Stimulated activated CD4-positive, alpha-beta T cell treated with anti-CD3 and anti-CD28 coated beads, Interleukin-4, amount 100 ng/mL, for 24 hours (primary cell): ENCODE data around the gene PDE8A.
"Not testable (repeated sequence)": the region's sequence is repeated elsewhere in the genome, so short reads cannot be mapped to it uniquely, and the experiment has no call there.

Experiments used
- DNase-seq: peaks from one replicate; pipeline ENCODE4 v3.0.0-alpha.2; 2020

The PDE8A gene

DNA sequence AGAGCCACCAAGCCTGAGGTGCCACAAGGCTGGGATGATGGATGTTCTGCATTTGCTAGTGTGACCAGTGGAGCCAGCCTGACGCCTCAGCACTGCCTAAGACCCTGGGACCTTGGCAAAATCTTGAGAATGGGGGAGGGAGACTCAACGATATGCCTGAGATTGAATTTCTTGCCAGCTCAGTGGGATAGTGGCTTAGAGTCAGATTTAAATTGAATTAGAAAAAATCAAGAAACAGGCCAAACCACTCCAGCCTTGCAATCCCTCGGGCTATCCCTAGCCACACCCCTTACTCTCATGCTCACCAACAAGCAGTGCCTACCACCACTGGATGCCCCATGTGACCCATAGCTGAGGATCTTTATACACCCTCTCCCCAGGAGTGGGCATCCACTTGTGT lies 18.7 kb upstream of the PDE8A start:
- no peak for DNase-seq

DNA sequence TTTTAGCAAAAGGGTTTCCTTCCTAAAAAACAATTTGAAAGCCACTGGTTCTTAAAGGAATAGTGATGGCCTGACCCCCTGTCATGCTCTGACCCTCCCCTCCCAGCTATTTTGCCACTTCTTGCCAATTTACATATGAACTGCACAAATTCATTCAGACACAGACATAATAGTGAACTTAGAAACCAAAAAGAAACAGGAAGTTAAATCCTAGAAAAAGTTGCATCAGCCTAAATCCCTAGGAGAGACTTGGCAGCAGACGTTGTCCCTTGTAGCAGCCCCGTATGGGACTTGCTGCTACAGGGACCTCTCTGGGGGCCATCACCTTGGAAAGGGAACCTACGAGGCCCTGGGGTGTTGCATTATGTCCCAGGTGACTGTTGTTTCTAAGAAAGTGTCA lies 14.3 kb upstream of the PDE8A start:
- DNase-seq: no peak

DNA sequence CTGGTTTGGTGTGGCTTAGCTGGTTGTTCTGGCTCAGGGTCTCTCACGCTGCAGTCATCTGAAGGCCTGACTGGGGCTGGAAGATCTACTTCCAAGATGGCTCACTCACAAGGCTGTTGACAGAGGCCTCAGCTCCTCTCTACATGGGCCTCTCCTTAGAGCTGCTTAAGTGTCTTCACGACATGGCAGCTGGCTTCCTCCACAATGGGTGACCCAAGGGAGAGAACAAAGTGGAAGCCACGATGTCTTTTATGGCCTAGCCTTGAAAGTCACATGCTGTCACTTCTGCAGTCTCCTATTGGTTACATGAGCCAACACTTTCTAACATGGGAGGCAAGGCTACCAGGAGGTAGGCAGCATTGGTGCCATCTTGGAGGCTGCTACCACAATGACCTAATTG lies 13.4 kb upstream of the PDE8A start:
- DNase-seq: no peak

DNA sequence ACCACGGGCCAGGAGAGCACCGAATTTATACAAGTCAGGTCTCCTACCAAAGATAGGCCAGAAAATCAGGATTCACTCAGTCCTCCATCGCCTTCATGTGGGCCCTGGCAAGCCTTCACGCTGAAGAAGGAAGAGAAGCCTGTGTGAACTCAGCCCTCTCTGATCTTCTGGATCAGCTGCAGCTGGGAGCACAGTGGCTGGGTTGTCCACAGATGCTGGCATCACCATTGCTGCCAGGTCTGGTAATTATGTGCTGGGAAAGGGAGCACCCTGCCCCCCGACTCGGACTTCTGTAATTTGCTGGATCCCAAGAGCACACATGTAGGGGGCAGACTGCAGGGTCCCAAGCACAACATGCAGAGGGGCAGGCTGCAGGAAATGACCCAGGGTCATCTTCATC lies 12.4 kb upstream of the PDE8A start:
- DNase-seq: no peak

DNA sequence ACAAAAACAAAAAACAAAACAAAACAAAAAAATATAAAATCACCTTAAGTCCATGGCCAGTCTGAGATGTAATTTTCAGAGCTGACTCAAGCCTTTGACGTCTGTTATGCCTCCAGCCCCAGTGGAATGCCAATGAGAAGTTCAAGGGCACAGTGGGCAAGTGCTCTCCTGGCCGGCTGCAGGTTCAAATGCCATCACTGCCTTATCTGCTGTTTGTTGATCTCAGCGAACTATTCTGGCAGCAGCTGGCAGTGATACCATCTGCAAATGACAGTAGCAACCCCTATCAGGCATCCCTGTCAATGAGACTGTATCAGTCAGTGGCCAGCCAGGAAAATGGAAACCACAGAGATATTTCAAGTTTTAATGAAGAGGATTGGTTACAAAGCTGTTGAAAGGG lies 10.8 kb upstream of the PDE8A start:
- DNase-seq: no peak

DNA sequence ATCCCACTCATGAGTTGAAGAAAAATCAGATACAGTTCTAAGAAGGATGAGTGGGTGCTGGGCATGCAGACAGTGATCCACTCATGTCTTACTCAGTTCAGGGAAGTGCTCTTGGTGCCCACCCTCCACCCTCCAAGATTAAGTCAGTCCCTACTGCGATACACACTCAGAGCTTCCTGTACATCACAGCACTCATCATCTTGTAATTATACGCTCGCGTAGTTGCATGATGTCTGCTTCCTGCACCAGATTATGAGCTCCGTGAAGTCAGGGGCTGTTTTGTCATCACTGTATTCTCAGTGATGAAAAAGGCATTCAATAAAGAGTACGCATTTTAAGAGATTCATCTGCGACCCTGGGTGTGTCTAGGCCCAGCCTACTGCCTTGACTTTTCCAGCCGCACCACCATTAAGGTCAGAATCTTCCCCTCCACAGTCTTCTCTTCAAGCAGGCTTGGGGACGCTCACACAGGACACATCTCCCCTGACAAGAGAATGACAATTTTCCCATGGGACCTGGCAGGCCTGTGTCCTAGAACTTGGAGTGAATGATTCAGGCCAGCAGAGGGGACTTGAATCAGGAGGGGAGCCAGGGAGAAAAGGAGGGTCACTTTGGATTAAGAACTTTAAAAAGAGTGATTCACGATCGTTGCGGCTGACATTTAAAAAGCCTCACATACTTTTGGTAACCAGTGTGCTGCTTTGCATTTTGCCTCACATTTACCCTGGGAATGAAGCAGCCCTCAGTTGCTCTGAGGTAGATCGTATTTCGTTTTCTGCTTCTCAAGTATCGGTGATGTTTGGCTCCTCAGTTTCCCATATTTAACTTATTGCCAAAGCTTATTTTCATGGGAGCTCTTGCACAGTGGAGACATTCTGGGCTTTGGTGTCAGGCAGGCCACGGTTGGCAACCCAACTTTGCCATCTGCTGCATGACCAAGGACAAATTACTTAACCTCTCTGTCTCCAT lies 7.9 kb upstream of the PDE8A start:
- no peak for DNase-seq

DNA sequence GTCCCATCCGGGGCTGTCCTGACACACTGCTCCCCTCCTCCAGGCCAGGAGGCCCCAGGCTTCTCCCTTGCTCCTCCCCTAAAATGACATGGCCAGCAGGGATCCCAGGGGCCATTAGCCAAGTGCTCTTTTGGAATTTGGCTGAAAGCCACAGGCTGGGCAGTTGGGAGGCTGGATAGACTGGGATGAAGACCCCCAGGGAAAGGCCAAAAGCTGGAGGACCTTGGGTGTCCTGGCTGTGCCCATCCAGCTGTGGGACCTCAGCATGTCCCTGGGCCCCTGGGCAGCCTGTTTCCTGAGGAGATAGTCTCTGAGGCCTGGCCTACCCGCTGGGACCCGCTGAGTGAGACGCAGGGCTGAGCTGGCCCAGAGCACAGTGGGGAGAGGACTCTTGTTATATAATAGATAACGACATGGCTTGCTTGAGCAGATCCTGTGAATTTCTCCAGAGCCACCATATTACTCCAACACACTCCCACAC lies 5.7 kb upstream of the PDE8A start:
- DNase-seq: no peak

DNA sequence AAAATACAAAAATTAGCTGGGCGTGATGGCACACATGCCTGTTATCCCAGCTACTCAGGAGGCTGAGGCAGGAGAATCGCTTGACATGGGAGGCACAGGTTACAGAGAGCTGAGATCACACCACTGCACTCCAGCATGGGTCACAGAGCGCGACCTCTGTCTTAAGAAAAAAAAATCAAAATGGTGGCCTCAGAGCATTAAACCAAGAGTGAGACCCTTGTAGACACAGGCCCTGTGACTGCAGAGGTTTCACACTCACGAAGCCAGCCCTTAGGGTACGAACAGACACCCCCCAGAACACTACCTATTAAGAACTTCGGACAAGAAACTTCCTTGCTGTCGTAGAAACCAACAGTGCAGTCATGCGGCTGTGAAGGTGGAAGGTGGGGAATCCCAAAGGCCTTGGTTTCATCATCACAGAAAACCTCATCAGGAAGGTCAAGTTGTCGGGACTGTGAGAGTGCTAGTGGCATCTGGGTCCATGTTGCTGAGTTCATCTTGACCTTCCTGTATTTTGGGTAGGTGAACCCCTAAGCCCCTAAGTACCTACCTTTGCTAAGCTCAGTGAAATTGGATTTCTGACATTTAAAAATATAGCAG lies 4.8 kb upstream of the PDE8A start:
- no peak for DNase-seq

DNA sequence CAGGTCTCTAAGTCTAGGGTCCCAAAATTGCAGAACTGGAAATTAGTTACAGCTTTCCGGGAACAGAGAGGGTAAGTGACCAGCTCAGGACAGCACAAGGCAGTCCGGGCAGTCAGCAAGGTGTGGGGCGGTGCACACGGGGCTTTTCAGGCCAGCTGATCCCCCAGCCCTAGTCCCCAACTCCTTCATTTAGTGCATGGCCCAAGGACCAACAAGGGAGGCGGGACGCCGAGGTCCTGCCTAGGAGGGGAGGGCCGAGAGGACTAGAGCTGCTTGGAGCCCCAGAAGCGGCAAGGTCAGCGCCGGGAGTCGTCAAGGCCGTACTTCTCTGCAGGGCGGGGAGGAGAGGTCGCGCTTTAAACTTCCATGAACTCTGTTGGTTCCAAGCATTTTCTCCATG lies 2.0 kb upstream of the PDE8A start:
- DNase-seq: no peak

DNA sequence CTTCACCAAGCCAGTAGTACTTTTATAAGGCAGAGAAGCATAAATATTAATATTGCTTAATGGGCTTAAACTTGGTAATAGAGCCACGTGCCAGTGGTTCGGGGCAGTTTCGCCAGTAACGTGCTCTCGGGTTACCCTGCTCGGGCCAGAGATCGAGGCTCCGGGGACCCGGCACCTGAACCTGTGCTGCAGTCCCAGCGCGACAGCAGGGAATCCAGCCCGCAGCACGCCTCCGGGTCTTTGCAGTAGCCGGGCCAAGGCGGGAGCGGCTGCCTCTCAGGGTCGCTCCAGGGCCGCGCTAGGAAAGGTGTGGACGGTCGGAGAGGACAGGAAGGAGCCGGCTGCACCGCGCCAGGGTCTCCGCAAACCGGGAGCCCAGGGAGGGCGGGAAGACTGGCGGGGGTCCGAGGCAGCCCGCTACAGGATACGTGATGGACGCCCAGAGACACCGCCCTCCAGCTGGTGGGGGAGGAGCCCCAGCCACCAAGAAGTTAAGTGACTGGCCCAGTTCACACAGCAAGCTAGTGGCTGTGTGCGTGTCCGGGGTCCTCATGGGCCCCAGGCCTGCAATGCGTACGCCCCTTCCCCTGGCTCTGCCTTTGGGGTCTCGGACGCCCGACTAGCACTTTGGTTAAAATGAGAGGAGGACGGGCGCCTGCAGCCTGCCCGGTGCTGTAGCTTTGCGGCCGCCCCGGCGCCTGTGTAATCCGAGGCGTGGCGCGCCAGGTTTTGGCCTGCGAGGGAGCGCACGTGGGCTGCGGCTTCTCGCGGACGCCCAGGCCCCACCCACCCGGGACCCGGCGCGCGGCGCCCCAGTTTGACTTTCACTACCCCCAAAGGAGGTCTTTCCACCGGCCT lies 1.2 kb upstream of the PDE8A start:
- peak; percentile 85 for DNase-seq

DNA sequence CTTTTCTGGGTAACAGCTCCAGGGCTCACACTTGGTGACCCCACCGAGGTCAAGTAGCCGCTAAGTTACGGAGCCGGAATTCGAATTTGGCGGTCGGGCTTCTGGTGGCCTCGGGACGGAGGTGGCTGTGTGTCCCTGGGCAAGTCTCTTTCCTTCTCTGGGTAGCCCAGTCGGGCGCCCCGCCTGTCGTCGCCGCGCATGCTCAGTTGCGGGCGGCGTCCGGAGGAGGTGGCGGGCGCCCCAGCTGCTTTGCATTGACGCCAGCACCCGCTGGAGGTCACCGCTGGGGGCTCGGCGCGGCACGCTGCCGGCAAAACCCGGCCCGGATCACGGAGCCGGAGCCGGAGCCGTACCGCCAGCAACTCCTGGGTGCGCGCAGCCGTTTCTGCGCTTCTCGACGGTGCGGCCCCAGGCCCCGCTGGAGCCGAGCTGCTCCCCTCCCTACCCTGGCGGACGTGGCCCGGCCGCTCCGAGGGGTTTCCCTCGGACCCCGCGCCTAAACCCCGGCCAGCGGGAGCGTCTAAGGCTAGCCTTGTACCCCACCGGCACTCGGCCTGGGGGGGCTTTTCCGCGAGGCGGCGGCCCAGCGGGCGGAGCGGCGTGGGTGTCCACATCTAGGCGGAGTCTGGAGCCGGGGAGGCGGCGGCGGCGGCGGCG lies 474 bp upstream of the PDE8A start:
- DNase-seq: peak; percentile 95

DNA sequence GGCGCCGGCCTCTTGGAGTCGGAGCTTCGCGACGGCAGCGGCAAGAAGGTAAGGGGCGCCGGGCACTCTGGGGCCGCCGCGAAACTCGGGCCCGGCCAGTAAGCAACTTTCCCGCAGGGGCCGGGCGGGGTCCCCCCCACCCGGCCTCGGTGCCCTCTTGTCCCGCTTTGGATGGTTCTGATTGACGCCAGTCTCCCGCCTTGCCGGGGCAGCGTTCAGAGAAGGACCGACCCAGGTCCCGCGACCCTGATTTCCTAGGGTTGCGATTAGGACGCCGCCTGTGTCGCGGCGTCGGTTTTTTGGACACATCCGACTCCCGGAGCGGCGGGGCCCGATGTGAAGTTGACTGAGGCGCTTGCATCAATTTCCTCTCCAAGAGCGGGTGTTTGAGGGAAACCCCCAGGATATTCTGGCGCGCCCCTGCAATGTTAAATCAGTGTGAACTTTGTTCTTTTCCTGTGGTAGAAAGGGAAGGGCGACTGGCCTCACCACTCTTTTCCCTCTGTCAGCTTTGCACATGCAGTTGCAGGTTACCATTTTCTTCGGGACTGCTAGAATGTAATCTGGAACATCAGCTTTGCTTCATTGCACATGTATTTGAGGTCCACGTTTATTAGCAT lies 755 bp downstream of the PDE8A start:
- DNase-seq: peak; percentile 57

DNA sequence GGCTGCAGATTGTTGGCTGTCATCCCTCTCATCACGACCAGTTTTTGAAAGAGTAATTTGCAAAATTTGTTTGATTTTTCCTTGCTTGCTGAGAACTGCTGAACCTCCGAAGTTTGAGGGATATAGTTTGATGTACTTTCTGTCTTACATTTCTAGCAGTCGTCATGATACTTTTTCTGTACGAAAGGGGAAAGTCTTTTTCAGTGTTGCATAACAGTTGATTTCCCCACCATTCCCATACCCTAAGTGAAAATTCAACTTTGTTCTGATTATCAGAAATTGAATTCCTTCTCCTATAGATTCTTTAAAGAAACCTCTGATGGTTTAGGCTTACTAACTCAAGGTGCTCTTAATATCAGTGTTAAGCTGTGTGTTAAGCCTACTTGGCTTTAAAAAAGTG lies 1.6 kb downstream of the PDE8A start:
- DNase-seq: no peak

DNA sequence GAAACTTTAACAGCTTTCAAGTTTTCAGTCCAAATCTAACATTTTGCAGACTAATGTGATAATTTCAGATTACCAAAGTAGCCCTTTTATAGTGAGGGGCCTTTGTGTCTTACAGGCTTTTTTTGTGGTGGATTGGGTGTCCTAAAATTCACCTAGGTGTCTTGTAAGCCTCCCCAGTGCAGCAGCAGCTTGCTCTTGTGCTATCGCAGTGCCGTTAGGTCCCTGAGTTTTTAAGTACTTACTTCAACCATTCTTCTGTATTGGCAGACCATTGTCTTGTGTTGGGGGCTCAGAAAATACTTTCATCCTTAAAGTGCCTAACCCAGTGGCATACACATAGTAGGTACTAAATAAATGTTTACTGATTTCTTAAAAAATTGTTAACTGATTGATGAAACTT lies 2.1 kb downstream of the PDE8A start:
- DNase-seq: no peak

DNA sequence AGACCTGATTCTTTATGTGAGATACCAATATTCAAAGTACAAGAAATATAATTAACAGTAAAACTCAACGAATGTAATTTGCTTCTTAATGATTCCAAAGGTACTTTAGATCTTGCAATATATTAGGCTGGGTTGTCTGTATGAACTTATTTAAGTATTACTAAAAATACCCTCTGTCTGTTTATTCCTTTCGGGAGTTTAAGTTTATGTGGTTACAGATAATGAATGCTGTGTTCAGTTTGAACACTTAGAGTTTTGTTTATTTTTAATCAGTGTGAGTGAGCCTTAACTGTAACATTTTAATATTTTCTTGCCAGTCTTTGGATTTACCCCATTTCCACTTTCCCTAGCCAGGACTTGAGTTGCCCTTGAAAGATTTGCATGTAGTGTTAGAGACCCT lies 3.5 kb downstream of the PDE8A start:
- no peak for DNase-seq

DNA sequence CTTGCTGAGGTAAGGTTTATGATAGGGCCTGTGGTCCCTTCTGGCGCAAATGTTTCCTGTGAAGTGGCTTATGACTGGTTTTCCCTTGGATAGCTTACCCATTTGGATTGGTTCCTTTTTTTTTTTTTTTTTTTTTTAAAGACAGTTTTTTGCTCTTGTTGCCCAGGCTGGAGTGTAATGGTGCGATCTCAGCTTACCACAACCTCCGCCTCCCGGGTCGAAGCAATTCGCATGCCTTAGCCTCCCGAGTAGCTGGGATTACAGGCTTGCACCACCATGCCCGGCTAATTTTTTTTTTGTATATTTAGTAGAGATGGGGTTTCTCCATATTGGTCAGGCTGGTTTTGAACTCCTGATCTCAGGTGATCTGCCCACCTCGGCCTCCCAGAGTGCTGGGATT lies 5.7 kb downstream of the PDE8A start:
- not testable (repeated sequence) for DNase-seq

DNA sequence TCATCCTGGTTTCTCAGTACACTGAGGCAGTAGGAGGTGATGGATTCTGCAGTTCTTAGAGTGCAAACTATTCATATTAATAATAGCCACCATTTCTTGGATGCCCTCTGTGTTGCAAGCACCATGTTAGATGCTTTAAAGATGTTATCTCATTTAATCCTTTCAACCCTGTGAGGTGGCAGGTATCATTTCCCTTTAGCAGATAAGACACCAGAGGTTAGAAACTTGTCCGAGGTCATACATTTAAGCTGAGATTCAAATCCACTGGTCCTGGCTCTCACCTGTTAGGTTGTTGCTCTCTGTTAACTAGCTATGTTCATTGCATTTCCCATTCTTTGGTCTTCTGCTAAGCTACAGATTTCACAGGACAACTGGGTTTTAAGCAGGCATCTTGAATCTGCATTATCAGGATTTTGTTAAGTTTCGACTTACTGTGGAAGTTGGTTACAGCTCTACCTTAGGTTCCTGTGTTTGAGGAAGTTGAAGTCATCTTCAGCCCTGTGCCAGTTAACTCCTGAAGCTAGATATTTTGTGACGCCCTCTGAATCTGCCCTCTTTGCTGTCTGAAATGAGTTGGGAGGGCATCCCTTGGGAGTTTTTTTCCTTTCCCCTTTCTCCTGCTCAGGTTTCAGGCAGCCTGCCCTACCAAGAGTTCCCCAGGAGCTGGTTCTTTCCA lies 6.4 kb downstream of the PDE8A start:
- DNase-seq: no peak

DNA sequence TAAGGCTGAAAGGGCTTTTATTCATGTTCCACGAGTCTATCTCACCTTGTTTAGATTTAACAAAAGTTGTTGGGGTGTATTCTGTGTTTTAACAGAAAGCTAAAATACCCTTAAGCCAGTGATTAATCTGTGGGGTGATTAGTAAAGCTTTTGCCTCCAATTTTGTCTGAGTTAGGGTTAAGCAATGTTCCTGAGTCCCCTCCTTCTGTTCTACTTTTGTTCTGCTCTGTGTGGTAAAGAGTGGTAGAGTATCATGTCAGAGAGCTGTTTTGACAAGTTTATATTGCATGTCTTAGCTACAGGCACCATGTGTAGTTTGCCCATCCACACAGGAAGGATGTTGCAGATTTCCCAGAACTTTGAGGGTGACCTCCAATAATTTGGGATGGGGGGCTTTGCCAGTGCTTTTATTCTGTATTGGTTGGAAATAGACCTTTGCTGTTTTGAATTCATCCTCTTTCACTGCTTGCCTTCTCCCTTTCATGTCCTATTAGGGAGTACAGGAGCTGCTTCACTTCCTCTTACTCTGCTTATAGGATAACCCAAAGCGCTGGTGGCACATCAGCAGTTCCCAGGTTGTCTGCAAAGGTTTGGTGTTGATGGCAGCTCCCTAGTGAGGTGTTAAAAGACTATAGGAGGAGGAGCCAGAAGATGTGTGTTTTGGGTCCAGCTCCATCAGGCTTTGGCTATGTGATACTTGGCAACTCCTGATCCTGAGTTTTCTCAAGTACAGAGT lies 7.4 kb downstream of the PDE8A start:
- no peak for DNase-seq

DNA sequence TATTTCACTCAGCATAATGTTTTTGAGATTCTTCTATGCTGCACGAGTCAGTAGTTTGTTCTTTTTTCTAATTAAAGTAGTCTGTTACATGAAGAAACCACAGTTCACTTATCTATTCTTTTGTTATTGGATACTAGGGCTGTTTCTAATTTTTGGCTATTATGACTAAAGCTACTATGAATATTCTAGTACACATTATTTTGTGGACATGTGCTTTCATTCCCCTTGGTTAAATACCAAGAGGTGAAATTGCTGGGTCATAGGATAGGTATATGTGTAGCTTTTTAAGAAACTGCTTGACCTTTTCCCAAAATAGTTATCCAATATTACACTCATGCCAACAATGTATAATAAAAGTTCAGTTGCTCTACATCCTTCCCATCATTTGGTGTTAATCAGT lies 8.9 kb downstream of the PDE8A start:
- DNase-seq: no peak

DNA sequence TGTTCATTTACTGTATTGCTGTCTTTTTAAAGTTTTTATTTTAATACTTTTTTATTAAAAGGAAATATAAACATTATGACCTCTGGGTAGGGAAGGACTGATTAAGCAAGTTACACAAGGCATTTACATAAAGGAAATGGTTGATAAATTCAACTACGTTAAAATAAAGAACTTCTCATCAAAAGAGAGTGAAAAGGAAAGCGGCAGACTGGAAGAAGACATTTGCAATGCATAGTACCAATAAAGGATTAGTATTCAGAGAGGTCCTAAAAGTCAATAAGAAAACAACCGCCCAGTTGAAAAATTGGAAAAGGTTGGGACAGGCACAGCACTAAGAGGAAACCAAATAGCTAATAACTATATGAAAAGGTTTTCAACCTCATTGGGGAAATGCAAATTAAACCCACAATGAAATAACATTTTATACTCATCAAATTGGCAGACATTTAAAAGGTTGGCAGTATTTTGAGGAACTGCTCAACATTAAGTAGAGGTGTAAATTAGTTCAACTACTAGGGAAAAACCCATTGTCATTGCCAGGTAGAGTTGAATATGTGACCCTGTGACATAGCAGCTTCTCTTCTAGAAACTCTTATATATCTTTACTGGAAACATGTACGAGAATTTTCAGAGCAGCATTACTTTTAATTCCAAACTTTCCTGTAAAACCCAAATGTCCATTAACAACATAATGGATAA lies 9.5 kb downstream of the PDE8A start:
- no peak for DNase-seq
